ENCODE data around the gene ZNF277.

Gene ZNF277

DNA sequence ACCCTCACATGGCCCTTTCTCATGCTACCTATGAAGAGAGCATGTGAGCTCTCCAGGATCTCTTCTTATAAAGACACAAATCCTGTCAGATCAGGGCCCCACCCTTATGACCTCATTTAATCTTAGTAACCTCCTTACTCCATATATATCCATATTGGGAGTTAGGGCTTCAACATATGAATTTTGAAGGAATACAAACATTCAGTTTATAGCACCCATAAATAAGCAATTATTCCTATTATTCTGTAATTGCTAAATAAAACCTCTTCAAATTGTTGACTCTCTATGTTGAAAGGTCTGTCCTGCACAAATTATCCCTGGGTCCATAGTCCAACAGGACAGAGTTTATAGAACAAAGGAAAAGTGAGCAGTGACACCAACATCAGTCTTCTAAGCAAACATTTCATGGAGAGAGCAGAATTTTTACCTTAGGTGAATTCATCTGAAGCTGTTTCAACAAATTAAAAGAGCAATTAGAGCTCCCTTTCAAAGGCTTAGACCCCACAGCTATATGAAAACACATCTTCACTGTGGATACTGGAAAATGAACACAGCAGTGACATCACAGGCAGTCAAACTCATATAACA lies 12.5 kb upstream of the ZNF277 start:
- no peak overlapping the region for H3K4me3 ChIP-seq (ENCODE audit: low read depth, low read length)
- no peak for TF ChIP-seq CTCF (IDR thresholded peaks at IDR 0.05; ENCODE audit: low read depth, low read length)

GRCh38 chr7:112195717-112196116 lies 10.8 kb upstream of the ZNF277 start:
- TF ChIP-seq CTCF (IDR thresholded peaks at IDR 0.05; ENCODE audit: low read depth, low read length) = no peak
- no peak overlapping the region for H3K4me3 ChIP-seq (ENCODE audit: low read depth, low read length)

GRCh38 chr7:112197322-112197721 lies 9.2 kb upstream of the ZNF277 start:
- no peak for TF ChIP-seq CTCF (IDR thresholded peaks at IDR 0.05; ENCODE audit: low read depth, low read length)
- no peak overlapping the region for H3K4me3 ChIP-seq (ENCODE audit: low read depth, low read length)

DNA sequence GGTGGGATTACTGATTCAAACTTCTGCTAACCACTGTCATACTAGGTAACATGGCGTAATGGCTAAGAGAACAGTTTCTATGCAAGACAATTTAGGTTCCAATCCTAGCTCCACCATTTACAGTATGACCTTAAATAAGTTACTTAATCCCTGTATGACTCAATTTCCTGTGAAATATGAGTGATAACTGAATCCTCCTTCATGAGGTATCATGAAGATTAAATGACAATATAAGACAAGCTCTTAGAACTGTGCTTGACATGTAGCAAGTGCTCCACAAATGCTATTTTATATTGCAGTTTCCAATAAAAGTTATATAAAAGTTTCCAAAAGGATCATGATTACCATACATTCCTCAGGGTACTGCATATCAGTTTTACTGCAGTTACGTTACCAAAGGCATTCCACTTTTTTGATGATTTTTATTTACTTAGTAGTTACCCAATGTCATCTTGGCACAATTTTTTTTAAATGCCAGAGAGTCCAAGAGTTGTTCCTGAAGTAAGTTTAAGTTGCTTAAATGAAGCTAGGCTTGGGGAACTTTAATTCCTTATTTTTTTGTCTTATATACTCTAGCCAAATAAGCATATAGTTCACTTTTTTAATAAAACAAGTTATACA lies 7.3 kb upstream of the ZNF277 start:
- no peak overlapping the region for H3K4me3 ChIP-seq (ENCODE audit: low read depth, low read length)
- TF ChIP-seq CTCF (IDR thresholded peaks at IDR 0.05; ENCODE audit: low read depth, low read length) = no peak

- no peak for TF ChIP-seq CTCF (IDR thresholded peaks at IDR 0.05; ENCODE audit: low read depth, low read length)
- H3K4me3 ChIP-seq (ENCODE audit: low read depth, low read length) = no peak overlapping the region
These were observed 6.8 kb upstream of the ZNF277 start for GRCh38 chr7:112199672-112200071.

GRCh38 chr7:112201411-112201810 lies 5.1 kb upstream of the ZNF277 start:
- no peak overlapping the region for H3K4me3 ChIP-seq (ENCODE audit: low read depth, low read length)
- no peak for TF ChIP-seq CTCF (IDR thresholded peaks at IDR 0.05; ENCODE audit: low read depth, low read length)

DNA sequence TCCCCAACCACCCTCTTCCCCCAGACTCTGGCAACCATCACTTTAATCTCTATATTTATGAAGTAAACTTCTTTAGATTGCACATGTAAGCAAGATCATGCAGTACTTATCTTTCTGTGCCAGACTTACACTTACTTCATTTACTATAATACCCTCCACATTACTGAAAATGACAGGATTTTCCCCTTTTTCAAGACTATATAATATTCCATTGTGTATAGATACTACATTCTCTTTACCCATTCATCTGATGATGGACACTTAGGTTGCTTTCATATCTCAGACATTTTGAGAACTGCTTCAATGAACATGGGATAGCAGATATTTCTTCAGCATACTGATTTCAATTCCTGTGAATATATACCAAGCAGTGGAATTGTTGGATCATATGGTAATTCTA lies 4.7 kb upstream of the ZNF277 start:
- H3K4me3 ChIP-seq (ENCODE audit: low read depth, low read length) = no peak overlapping the region

More for the DNA sequence above, 4.7 kb upstream of the ZNF277 start:
- TF ChIP-seq CTCF (IDR thresholded peaks at IDR 0.05; ENCODE audit: low read depth, low read length) = no peak

All from WI38 (cell line).